Measurements from ENCODE around the gene ATF7IP.

ATF7IP gene

DNA sequence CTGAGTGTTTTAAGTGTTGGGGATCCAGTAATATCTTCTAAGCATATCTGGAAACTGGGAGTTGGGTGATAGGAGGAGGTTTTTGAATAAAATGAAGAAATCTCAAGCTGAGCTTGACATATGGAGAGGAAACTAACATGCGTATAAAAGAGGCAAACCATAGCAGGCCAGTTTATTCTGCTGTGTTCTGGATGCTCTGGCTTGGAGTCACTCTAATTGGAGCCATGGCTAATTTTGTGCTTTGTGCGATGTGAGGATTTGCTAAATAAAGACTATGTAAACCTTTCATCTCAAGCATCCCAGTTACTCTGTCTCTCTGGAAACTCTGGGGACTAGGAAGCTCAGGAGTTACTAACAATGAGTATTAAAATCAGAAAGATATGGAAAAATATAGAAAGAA, 66.5 kb downstream of the ATF7IP start:
- H3K36me3 ChIP-seq (ENCODE audit: insufficient read depth, insufficient read length, low read length): peaks cover 22% of the 10 kb centered on the region
- no peak overlapping the region for H3K9ac ChIP-seq (ENCODE audit: insufficient read length, low read depth)
- no peak for DNase-seq (ENCODE audit: low read depth, low spot score)

DNA sequence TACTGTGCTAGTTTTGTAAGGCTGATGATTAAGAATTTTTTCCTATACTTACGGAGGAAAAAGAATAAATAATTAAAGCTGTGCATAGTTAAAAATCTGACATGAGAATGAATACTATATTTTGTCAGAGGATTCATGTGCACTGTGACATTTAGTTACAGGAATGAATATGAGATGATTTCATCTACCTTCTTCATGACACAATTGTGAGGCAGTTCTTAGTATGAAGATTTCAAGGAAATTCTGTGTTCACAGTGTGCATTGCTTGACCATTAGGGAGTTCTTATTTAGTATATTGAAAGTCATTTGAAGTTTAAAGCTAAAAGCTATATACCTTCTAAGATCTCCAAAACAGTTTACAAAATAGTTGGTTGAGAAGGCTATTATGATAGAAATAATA, 70.1 kb downstream of the ATF7IP start:
- no peaks in the 10 kb centered on the region for H3K4me1 ChIP-seq (ENCODE audit: insufficient read depth, insufficient read length)
- H3K9me3 ChIP-seq (ENCODE audit: insufficient read depth, low read length): 0 out of 2 replicates have a peak, but pooled peaks cover 3% of the 10 kb centered on the region
- H3K9ac ChIP-seq (ENCODE audit: insufficient read length, low read depth): no peak overlapping the region
- TF ChIP-seq YY1 (IDR thresholded peaks at IDR 0.05; ENCODE audit: insufficient read depth, insufficient read length) (no peak), SUZ12 (IDR thresholded peaks at IDR 0.05; ENCODE audit: extremely low read depth, insufficient read depth, insufficient read length) (no peak), ZNF274 (IDR thresholded peaks at IDR 0.05; ENCODE audit: low read depth, low read length) (no peak)
- no peaks in the 10 kb centered on the region for H3K27me3 ChIP-seq (ENCODE audit: insufficient read depth, insufficient read length)
- H3K4me3 ChIP-seq (ENCODE audit: insufficient read length, low read depth): no peak overlapping the region
- DNase-seq (ENCODE audit: low read depth, low spot score): no peak
- H3K36me3 ChIP-seq (ENCODE audit: insufficient read depth, insufficient read length, low read length): peaks cover 41% of the 10 kb centered on the region

More for the DNA sequence above, 66.5 kb downstream of the ATF7IP start:
- no peak overlapping the region for H3K4me3 ChIP-seq (ENCODE audit: insufficient read length, low read depth)
- no peaks in the 10 kb centered on the region for H3K4me1 ChIP-seq (ENCODE audit: insufficient read depth, insufficient read length)
- no peak for TF ChIP-seq SUZ12 (IDR thresholded peaks at IDR 0.05; ENCODE audit: extremely low read depth, insufficient read depth, insufficient read length)
- TF ChIP-seq ZNF274 (IDR thresholded peaks at IDR 0.05; ENCODE audit: low read depth, low read length): no peak
- no peak for TF ChIP-seq YY1 (IDR thresholded peaks at IDR 0.05; ENCODE audit: insufficient read depth, insufficient read length)
- no peaks in the 10 kb centered on the region for H3K27me3 ChIP-seq (ENCODE audit: insufficient read depth, insufficient read length)
- peaks cover 12% of the 10 kb centered on the region; the same call in 1 of the 2 replicates for H3K9me3 ChIP-seq (ENCODE audit: insufficient read depth, low read length)

DNA sequence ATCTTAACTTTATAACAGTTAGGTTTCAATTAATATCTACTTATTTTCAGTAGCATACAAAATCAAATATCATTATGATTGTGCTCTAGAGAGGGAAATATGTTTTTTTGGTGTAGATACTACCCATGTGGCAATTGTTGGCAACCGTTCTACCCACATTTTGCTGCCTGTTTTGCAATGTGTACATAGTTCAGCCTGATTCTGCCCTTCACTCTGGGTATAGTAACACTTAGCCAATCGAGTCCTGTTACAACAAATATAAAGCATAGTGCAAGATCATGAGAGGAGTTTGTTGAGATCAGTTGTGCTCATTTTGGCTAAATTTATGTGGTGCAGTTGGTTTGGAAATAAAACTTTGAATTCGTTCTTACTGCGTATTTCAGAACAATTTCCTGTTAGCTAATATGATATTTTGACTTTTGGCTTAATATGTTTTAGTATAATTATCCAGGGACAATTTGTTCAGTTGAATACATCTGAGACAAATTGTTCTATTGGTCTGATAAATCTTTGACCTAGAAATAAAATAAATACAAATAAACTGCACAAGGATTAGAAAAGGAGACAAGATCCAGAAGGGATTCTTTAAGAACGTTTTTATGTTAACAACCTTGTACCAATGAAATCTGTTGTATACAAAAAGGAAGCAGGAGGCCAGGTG, 76.9 kb downstream of the ATF7IP start:
- no peak overlapping the region for H3K9ac ChIP-seq (ENCODE audit: insufficient read length, low read depth)
- H3K9me3 ChIP-seq (ENCODE audit: insufficient read depth, low read length): no peaks in the 10 kb centered on the region
- H3K4me3 ChIP-seq (ENCODE audit: insufficient read length, low read depth): no peak overlapping the region
- no peak for DNase-seq (ENCODE audit: low read depth, low spot score)
- peaks cover 23% of the 10 kb centered on the region for H3K36me3 ChIP-seq (ENCODE audit: insufficient read depth, insufficient read length, low read length)
- no peaks in the 10 kb centered on the region for H3K4me1 ChIP-seq (ENCODE audit: insufficient read depth, insufficient read length)
- H3K27me3 ChIP-seq (ENCODE audit: insufficient read depth, insufficient read length): no peaks in the 10 kb centered on the region
- no peak for TF ChIP-seq SUZ12 (IDR thresholded peaks at IDR 0.05; ENCODE audit: extremely low read depth, insufficient read depth, insufficient read length)
- no peak for TF ChIP-seq ZNF274 (IDR thresholded peaks at IDR 0.05; ENCODE audit: low read depth, low read length)
- no peak for TF ChIP-seq YY1 (IDR thresholded peaks at IDR 0.05; ENCODE audit: insufficient read depth, insufficient read length)

DNA sequence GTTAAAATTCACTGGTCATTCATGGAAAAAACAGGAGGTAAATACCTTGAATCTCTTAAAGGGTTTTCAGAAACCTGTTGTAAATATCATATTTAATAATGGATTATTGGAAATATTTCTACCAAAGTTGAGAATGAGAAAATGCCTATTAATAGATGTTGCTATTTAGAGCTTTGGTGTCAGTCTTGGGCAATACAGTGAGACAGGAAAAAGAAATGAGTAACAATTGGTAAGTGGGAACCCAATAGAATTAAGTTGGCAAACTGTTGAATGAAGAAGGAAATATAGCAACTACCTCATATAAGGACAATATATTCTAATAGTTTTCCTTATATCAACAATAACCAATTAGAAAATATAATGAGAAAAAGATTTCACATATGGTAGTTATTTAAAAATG, 78.0 kb downstream of the ATF7IP start:
- DNase-seq (ENCODE audit: low read depth, low spot score): no peak
- no peaks in the 10 kb centered on the region for H3K4me1 ChIP-seq (ENCODE audit: insufficient read depth, insufficient read length)
- TF ChIP-seq YY1 (IDR thresholded peaks at IDR 0.05; ENCODE audit: insufficient read depth, insufficient read length) (no peak), ZNF274 (IDR thresholded peaks at IDR 0.05; ENCODE audit: low read depth, low read length) (no peak), SUZ12 (IDR thresholded peaks at IDR 0.05; ENCODE audit: extremely low read depth, insufficient read depth, insufficient read length) (no peak)
- no peaks in the 10 kb centered on the region for H3K9me3 ChIP-seq (ENCODE audit: insufficient read depth, low read length)
- no peak overlapping the region for H3K4me3 ChIP-seq (ENCODE audit: insufficient read length, low read depth)
- no peaks in the 10 kb centered on the region for H3K27me3 ChIP-seq (ENCODE audit: insufficient read depth, insufficient read length)
- H3K36me3 ChIP-seq (ENCODE audit: insufficient read depth, insufficient read length, low read length): peaks cover 29% of the 10 kb centered on the region
- H3K9ac ChIP-seq (ENCODE audit: insufficient read length, low read depth): no peak overlapping the region

DNA sequence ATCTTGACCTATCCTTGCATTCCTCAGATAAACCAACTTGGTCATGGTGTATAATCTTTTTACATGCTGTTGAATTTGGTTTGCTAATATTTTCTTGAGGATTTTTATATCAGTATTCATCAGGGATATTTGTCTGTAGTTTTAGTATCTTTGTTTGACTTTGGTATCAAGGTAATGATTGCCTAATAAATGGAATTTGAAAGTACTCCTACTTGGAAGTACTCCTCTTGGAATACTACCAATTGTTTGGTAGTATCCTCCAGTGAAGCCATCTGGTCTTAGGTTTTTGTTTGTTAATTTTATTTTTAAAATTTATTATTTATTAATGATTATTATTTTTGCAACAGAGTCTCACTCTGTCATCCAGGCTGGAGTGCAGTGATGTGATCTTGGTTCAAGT, 85.0 kb downstream of the ATF7IP start:
- H3K4me3 ChIP-seq (ENCODE audit: insufficient read length, low read depth): no peak overlapping the region
- TF ChIP-seq SUZ12 (IDR thresholded peaks at IDR 0.05; ENCODE audit: extremely low read depth, insufficient read depth, insufficient read length): no peak
- no peak for TF ChIP-seq ZNF274 (IDR thresholded peaks at IDR 0.05; ENCODE audit: low read depth, low read length)
- TF ChIP-seq YY1 (IDR thresholded peaks at IDR 0.05; ENCODE audit: insufficient read depth, insufficient read length): no peak
- H3K27me3 ChIP-seq (ENCODE audit: insufficient read depth, insufficient read length): no peaks in the 10 kb centered on the region
- no peak overlapping the region for H3K9ac ChIP-seq (ENCODE audit: insufficient read length, low read depth)
- no peak for DNase-seq (ENCODE audit: low read depth, low spot score)
- H3K36me3 ChIP-seq (ENCODE audit: insufficient read depth, insufficient read length, low read length): peaks cover 10% of the 10 kb centered on the region
- no peaks in the 10 kb centered on the region for H3K4me1 ChIP-seq (ENCODE audit: insufficient read depth, insufficient read length)
- no peaks in the 10 kb centered on the region for H3K9me3 ChIP-seq (ENCODE audit: insufficient read depth, low read length)

DNA sequence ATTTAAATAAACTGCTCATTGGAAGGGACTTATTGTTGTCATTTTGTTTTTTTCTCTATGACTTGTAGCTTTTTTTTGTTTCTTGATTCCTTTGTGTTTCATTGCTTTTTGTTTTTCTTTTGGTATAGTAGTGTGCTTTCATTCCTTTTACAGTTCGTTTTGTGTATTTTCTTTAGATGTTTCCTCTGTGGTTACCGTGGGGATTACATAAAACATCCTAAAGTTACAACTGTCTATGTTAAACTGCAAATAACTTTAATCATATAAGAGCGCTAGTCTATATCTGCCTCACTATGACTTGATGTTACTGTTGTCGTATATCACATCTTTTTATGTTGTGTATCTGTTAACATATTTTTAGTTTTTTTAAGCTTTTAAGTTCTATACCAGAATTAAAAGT, 86.9 kb downstream of the ATF7IP start:
- no peaks in the 10 kb centered on the region for H3K9me3 ChIP-seq (ENCODE audit: insufficient read depth, low read length)
- no peaks in the 10 kb centered on the region for H3K4me1 ChIP-seq (ENCODE audit: insufficient read depth, insufficient read length)
- H3K27me3 ChIP-seq (ENCODE audit: insufficient read depth, insufficient read length): no peaks in the 10 kb centered on the region
- no peak for DNase-seq (ENCODE audit: low read depth, low spot score)
- no peak overlapping the region for H3K4me3 ChIP-seq (ENCODE audit: insufficient read length, low read depth)
- TF ChIP-seq SUZ12 (IDR thresholded peaks at IDR 0.05; ENCODE audit: extremely low read depth, insufficient read depth, insufficient read length) (no peak), ZNF274 (IDR thresholded peaks at IDR 0.05; ENCODE audit: low read depth, low read length) (no peak), YY1 (IDR thresholded peaks at IDR 0.05; ENCODE audit: insufficient read depth, insufficient read length) (no peak)
- no peak overlapping the region for H3K9ac ChIP-seq (ENCODE audit: insufficient read length, low read depth)
- peaks cover 15% of the 10 kb centered on the region for H3K36me3 ChIP-seq (ENCODE audit: insufficient read depth, insufficient read length, low read length)

DNA sequence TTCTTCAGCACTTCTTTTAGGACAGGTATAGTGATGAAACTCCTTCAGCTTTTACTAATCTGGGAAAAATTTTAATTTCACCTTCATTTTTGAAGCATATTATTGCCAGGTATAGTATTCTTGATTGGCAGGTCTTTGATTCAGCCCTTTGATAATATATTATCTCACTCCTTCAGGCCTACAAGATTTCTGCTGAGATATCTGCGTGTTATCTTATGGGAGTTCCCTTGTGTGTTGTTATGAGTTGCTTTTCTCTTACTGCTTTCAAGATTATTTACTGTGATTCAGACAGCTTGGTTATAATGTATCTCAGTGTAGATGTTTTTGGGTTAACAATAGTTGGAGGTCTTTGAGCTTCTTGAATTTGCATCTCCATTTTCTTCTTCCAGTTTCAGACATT, 87.4 kb downstream of the ATF7IP start:
- Histone ChIP-seq H3K36me3 (ENCODE audit: insufficient read depth, insufficient read length, low read length) (peaks cover 12% of the 10 kb centered on the region), H3K27me3 (ENCODE audit: insufficient read depth, insufficient read length) (no peaks in the 10 kb centered on the region), H3K9ac (ENCODE audit: insufficient read length, low read depth) (no peak overlapping the region), H3K9me3 (ENCODE audit: insufficient read depth, low read length) (no peaks in the 10 kb centered on the region), H3K4me1 (ENCODE audit: insufficient read depth, insufficient read length) (no peaks in the 10 kb centered on the region), H3K4me3 (ENCODE audit: insufficient read length, low read depth) (no peak overlapping the region)
- no peak for TF ChIP-seq ZNF274 (IDR thresholded peaks at IDR 0.05; ENCODE audit: low read depth, low read length)
- no peak for TF ChIP-seq YY1 (IDR thresholded peaks at IDR 0.05; ENCODE audit: insufficient read depth, insufficient read length)
- no peak for TF ChIP-seq SUZ12 (IDR thresholded peaks at IDR 0.05; ENCODE audit: extremely low read depth, insufficient read depth, insufficient read length)
- no peak for DNase-seq (ENCODE audit: low read depth, low spot score)

Data from NT2/D1 (cell line).